Peyer's patch (tissue), 4 donors: ENCODE measurements around the gene MDN1. TPM values are rescaled to one million over a fixed set of nuclear protein-coding genes. Genes with fewer than 3 reads are reported as not detected.

ENCODE experiments used
- DNase-seq, 3 donors: peaks; one replicate each; pipeline ENCODE4 v3.0.0-alpha.2; 2017 to 2019
- H3K27ac ChIP-seq, 4 donors: fragments of 200-600 bp; sonication (generic); one replicate each; pipeline ENCODE4 v1.5.1; 2016 to 2019
- H3K27me3 ChIP-seq, 2 donors: fragments of 200-600 bp; sonication (generic); one replicate each; pipeline ENCODE4 v1.5.1; 2019
- H3K36me3 ChIP-seq, 3 donors: fragments of 200-600 bp; sonication (generic); one replicate each; pipeline ENCODE4 v1.5.1; 2016 to 2019
- H3K4me1 ChIP-seq, 4 donors: fragments of 200-600 bp; sonication (generic); one replicate each; pipeline ENCODE4 v1.5.1; 2016 to 2019
- H3K4me3 ChIP-seq, 4 donors: fragments of 200-600 bp; sonication (generic); 1 replicate in 3 of 4; 2 replicates in 1 of 4; pipeline ENCODE4 v1.5.1; 2016 to 2019; ENCODE audit warnings: mild to moderate bottlenecking in 1 of 4
- H3K9me3 ChIP-seq, 4 donors: fragments of 200-600 bp; sonication (generic); one replicate each; pipeline ENCODE4 v1.5.1; 2016 to 2019; ENCODE audit warnings: mild to moderate bottlenecking in 1 of 4
- CTCF ChIP-seq, 6 experiments: fragments of 450-650 bp in 4 of 6; fragments of 200-600 bp in 2 of 6; sonication (generic) in 1 of 6; IDR thresholded peaks; one replicate each; pipeline ENCODE4 v1.5.1; 2017 to 2019; ENCODE audit warnings: antibody characterized with exemption in 6 of 6, mild to moderate bottlenecking in 3 of 6, moderate library complexity in 1 of 6
- POLR2A ChIP-seq, 2 donors: fragments of 450-650 bp; IDR thresholded peaks; one replicate each; pipeline ENCODE4 v1.5.1; 2017; ENCODE audit warnings: antibody characterized with exemption in 2 of 2, mild to moderate bottlenecking in 2 of 2, moderate library complexity in 2 of 2
- total RNA-seq, 4 donors: library from RNA; depleted of rRNA; stranded (reverse); fragments of >200 nt; gene quantifications; one replicate each; pipeline ENCODE4 v1.1.0, GENCODE V29; 2016

Gene MDN1, protein sequence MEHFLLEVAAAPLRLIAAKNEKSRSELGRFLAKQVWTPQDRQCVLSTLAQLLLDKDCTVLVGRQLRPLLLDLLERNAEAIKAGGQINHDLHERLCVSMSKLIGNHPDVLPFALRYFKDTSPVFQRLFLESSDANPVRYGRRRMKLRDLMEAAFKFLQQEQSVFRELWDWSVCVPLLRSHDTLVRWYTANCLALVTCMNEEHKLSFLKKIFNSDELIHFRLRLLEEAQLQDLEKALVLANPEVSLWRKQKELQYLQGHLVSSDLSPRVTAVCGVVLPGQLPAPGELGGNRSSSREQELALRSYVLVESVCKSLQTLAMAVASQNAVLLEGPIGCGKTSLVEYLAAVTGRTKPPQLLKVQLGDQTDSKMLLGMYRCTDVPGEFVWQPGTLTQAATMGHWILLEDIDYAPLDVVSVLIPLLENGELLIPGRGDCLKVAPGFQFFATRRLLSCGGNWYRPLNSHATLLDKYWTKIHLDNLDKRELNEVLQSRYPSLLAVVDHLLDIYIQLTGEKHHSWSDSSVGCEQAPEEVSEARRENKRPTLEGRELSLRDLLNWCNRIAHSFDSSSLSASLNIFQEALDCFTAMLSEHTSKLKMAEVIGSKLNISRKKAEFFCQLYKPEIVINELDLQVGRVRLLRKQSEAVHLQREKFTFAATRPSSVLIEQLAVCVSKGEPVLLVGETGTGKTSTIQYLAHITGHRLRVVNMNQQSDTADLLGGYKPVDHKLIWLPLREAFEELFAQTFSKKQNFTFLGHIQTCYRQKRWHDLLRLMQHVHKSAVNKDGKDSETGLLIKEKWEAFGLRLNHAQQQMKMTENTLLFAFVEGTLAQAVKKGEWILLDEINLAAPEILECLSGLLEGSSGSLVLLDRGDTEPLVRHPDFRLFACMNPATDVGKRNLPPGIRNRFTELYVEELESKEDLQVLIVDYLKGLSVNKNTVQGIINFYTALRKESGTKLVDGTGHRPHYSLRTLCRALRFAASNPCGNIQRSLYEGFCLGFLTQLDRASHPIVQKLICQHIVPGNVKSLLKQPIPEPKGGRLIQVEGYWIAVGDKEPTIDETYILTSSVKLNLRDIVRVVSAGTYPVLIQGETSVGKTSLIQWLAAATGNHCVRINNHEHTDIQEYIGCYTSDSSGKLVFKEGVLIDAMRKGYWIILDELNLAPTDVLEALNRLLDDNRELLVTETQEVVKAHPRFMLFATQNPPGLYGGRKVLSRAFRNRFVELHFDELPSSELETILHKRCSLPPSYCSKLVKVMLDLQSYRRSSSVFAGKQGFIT (N-terminal part only)
- 10 to 100 TPM; 19.6 to 62.7 (median 35.5) TPM for total RNA-seq

- Histone ChIP-seq H3K4me3 (peak within 1 kb of the TSS; percentile 73 to 82 (median 78)), H3K27me3 (no peaks in the 10 kb centered on the region), H3K36me3 (no peaks in the 10 kb centered on the region), H3K27ac (peak within 1 kb of the TSS; percentile 80 to 92 (median 84)), H3K9me3 (no peaks in the 10 kb centered on the region), H3K4me1 (peaks cover 0 to 12% (median 0%) of the 10 kb centered on the region in 4 donors)
- DNase-seq, result peak; percentile 88 to 95 (median 90)
- peak in 2 of 6 experiments; percentile 1 to 7 for TF ChIP-seq CTCF (IDR thresholded peaks at IDR 0.05)
- peak; percentile 27 to 33 for TF ChIP-seq POLR2A (IDR thresholded peaks at IDR 0.05)
Measured at GRCh38 chr6:89819336-89820130, at the start of gene MDN1. MDN1 (minus strand) TSS chr6:89819794; CDS start chr6:89819607, 187 bp downstream.

GRCh38 chr6:89866024-89866678 is 46.6 kb upstream of the MDN1 start:
- no peak for TF ChIP-seq POLR2A (IDR thresholded peaks at IDR 0.05)
- no peak for TF ChIP-seq CTCF (IDR thresholded peaks at IDR 0.05)
- H3K27ac ChIP-seq, result no peak overlapping the region
- peaks cover 0 to 68% (median 0%) of the 10 kb centered on the region in 3 donors for H3K36me3 ChIP-seq
- H3K4me1 ChIP-seq, result no peaks in the 10 kb centered on the region
- DNase-seq, result no peak
- no peaks in the 10 kb centered on the region for H3K9me3 ChIP-seq
- no peak overlapping the region for H3K4me3 ChIP-seq
- no peaks in the 10 kb centered on the region for H3K27me3 ChIP-seq

- Histone ChIP-seq H3K4me3 (no peak overlapping the region), H3K36me3 (peaks cover 0 to 92% (median 0%) of the 10 kb centered on the region in 3 donors), H3K9me3 (no peaks in the 10 kb centered on the region), H3K4me1 (no peaks in the 10 kb centered on the region), H3K27ac (no peak overlapping the region), H3K27me3 (no peaks in the 10 kb centered on the region)
- no peak for DNase-seq
- TF ChIP-seq POLR2A (IDR thresholded peaks at IDR 0.05), result no peak
- TF ChIP-seq CTCF (IDR thresholded peaks at IDR 0.05), result no peak
Measured at GRCh38 chr6:89862698-89863097, 43.1 kb upstream of the MDN1 start.

DNA sequence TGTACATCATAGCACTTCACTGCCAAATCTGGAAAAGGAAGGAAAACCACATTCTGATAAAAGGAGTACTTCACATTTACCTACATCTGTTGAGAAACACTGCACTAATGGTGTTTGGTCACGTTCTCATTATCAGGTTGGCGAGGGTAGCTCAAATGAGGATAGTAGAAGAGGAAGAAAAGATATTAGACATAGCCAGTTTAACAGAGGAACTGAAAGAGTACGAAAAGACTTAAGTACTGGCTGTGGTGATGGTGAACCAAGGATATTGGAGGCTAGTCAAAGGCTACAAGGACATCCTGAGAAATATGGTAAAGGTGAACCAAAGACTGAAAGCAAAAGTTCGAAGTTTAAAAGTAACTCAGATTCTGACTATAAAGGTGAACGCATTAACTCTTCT is 42.7 kb upstream of the MDN1 start:
- no peak overlapping the region for H3K27ac ChIP-seq
- TF ChIP-seq POLR2A (IDR thresholded peaks at IDR 0.05) (no peak), CTCF (IDR thresholded peaks at IDR 0.05) (no peak)
- DNase-seq, result no peak
- no peaks in the 10 kb centered on the region for H3K27me3 ChIP-seq
- peaks cover 0 to 92% (median 0%) of the 10 kb centered on the region in 3 donors for H3K36me3 ChIP-seq
- H3K9me3 ChIP-seq, result no peaks in the 10 kb centered on the region
- H3K4me3 ChIP-seq, result no peak overlapping the region
- H3K4me1 ChIP-seq, result no peaks in the 10 kb centered on the region
